GM12873 (cell line): ENCODE results near the gene SPSB4.

Source experiments
- TF ChIP-seq, protein P1 (sequence below): IDR thresholded peaks from 2 replicates; pipeline ENCODE4 v1.5.1; 2012; ENCODE audit warnings: low read depth, mild to moderate bottlenecking, moderate library complexity, low read length, control low read depth; ENCODE audit not compliant: insufficient read depth; ENCODE audit errors: missing control alignments

The SPSB4 gene

GRCh38 chr3:141178551-141178950 lies 127.4 kb downstream of the SPSB4 start:
- TF ChIP-seq, protein P1, sequence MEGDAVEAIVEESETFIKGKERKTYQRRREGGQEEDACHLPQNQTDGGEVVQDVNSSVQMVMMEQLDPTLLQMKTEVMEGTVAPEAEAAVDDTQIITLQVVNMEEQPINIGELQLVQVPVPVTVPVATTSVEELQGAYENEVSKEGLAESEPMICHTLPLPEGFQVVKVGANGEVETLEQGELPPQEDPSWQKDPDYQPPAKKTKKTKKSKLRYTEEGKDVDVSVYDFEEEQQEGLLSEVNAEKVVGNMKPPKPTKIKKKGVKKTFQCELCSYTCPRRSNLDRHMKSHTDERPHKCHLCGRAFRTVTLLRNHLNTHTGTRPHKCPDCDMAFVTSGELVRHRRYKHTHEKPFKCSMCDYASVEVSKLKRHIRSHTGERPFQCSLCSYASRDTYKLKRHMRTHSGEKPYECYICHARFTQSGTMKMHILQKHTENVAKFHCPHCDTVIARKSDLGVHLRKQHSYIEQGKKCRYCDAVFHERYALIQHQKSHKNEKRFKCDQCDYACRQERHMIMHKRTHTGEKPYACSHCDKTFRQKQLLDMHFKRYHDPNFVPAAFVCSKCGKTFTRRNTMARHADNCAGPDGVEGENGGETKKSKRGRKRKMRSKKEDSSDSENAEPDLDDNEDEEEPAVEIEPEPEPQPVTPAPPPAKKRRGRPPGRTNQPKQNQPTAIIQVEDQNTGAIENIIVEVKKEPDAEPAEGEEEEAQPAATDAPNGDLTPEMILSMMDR = no peak

GRCh38 chr3:141179983-141180382 lies 128.8 kb downstream of the SPSB4 start:
- TF ChIP-seq, protein P1 = no peak

- TF ChIP-seq, protein P1 = no peak
Measured at GRCh38 chr3:141181196-141181595, 130.0 kb downstream of the SPSB4 start.

DNA sequence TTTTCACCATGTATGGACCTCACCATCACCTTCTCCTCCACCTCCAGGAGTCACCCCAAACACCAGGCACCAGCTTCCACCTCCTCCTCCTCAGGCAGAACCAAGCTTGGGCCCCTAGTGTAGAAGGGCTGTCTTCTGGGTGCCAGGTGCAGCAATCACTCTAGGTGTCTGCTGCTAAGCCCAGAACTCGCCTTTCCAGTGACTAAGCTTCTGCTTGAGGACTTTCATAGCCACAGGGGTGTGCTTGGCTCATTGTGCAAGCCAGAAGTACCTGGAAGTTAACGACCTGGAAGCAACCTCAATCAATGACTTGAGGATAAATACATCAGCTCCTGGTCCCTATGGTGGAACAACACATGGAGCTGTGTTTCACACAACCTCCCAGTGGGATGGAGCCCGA lies 130.7 kb downstream of the SPSB4 start:
- TF ChIP-seq, protein P1 = no peak

GRCh38 chr3:141183606-141184005 lies 132.5 kb downstream of the SPSB4 start:
- TF ChIP-seq, protein P1 = no peak

DNA sequence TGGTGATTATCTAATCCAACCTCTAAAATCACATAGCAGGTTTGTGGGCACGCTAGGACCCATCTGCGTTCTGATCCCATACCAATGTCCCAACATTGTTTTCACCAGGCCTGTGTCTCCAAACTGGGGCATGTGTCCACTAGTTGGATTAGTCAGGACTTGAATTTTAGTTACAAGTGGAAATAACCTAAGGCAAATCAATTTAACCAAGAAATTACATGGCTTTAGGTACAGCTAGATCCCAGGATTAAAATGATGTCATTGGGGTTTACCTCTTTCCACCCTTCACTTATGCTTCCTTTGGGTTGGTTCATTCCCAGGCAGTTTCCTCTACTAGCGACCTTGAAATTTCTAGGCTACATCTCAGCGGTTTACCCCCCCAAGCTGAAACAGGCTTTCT lies 133.3 kb downstream of the SPSB4 start:
- TF ChIP-seq, protein P1 = no peak

GRCh38 chr3:141191097-141191749 lies 140.1 kb downstream of the SPSB4 start:
- TF ChIP-seq, protein P1 = no peak
